GM12878 (cell line): Measurements from ENCODE around the gene CALY. TPM values are rescaled to one million over a fixed set of nuclear protein-coding genes. Genes with fewer than 3 reads are reported as not detected.

Experiments
- CBFB ChIP-seq: IDR thresholded peaks from 2 replicates; pipeline ENCODE4 v1.6.1; 2016; ENCODE audit warnings: antibody characterized with exemption, low read depth
- CHD2 ChIP-seq: IDR thresholded peaks from 2 replicates; pipeline ENCODE4 v1.6.1; 2011; ENCODE audit warnings: low read depth, low read length, improper control_type of control experiment, borderline replicate concordance
- EP300 ChIP-seq, 2 experiments: fragments of 150-350 bp in 1 of 2; IDR thresholded peaks; 2 replicates each; pipeline ENCODE4 v1.6.1; 2011 to 2012; ENCODE audit warnings: low read depth in 2 of 2, low read length in 2 of 2, borderline replicate concordance in 1 of 2, improper control_type of control experiment in 1 of 2, inconsistent platforms in 1 of 2; ENCODE audit not compliant: control insufficient read depth in 1 of 2
- FOS ChIP-seq: IDR thresholded peaks from 3 replicates; pipeline ENCODE4 v1.6.1; 2011; ENCODE audit warnings: borderline replicate concordance; ENCODE audit not compliant: insufficient read length; ENCODE audit errors: extremely low read depth
- IKZF1 ChIP-seq: fragments of 450-650 bp; conservative IDR thresholded peaks from 2 replicates; pipeline ENCODE4 v1.6.1; 2017; ENCODE audit warnings: antibody characterized with exemption, mild to moderate bottlenecking
- IKZF2 ChIP-seq, 2 experiments: fragments of 450-650 bp; IDR thresholded peaks; 2 replicates each; pipeline ENCODE4 v1.6.1; 2017; ENCODE audit warnings: mild to moderate bottlenecking in 2 of 2, moderate library complexity in 2 of 2
- JUNB ChIP-seq: IDR thresholded peaks from 2 replicates; pipeline ENCODE4 v1.6.1; 2016; ENCODE audit warnings: antibody characterized with exemption, mild to moderate bottlenecking
- PAX8 ChIP-seq: fragments of 450-650 bp; IDR thresholded peaks from 2 replicates; pipeline ENCODE4 v1.6.1; 2017; ENCODE audit warnings: mild to moderate bottlenecking, moderate library complexity
- RUNX3 ChIP-seq: IDR thresholded peaks from 2 replicates; pipeline ENCODE4 v1.6.1; 2012; ENCODE audit warnings: low read length, inconsistent platforms
- SMAD5 ChIP-seq: IDR thresholded peaks from 2 replicates; pipeline ENCODE4 v1.6.1; 2016; ENCODE audit warnings: antibody characterized with exemption, low read depth
- SMC3 ChIP-seq: IDR thresholded peaks from 2 replicates; pipeline ENCODE4 v1.6.1; 2011; ENCODE audit warnings: low read length, improper control_type of control experiment, borderline replicate concordance
- SPI1 ChIP-seq: IDR thresholded peaks from 2 replicates; pipeline ENCODE4 v1.6.1; 2011; ENCODE audit warnings: low read depth, mild to moderate bottlenecking, low read length, moderate library complexity, borderline replicate concordance; ENCODE audit not compliant: insufficient read depth
- SRF ChIP-seq, 2 experiments: IDR thresholded peaks; 2 replicates each; pipeline ENCODE4 v1.6.1; 2011; ENCODE audit warnings: low read depth in 2 of 2, low read length in 2 of 2, mild to moderate bottlenecking in 1 of 2, moderate library complexity in 1 of 2
- STAT1 ChIP-seq: fragments of 450-650 bp; conservative IDR thresholded peaks from 2 replicates; pipeline ENCODE4 v1.6.1; 2014; ENCODE audit warnings: antibody characterized with exemption, mild to moderate bottlenecking
- TAF1 ChIP-seq: IDR thresholded peaks from 2 replicates; pipeline ENCODE4 v1.6.1; 2011; ENCODE audit warnings: mild to moderate bottlenecking, low read depth, low read length, borderline replicate concordance
- TARDBP ChIP-seq: IDR thresholded peaks from 2 replicates; pipeline ENCODE4 v1.6.1; 2016; ENCODE audit warnings: borderline replicate concordance
- TBL1XR1 ChIP-seq: IDR thresholded peaks from 2 replicates; pipeline ENCODE4 v1.6.1; 2012; ENCODE audit warnings: low read depth, low read length, improper control_type of control experiment
- TCF12 ChIP-seq: IDR thresholded peaks from 2 replicates; pipeline ENCODE4 v1.6.1; 2011; ENCODE audit warnings: low read depth, mild to moderate bottlenecking, low read length
- ZNF24 ChIP-seq: fragments of 450-650 bp; IDR thresholded peaks from 2 replicates; pipeline ENCODE4 v1.6.1; 2017; ENCODE audit warnings: antibody characterized with exemption, mild to moderate bottlenecking
- ZNF622 ChIP-seq: fragments of 450-650 bp; IDR thresholded peaks from 2 replicates; pipeline ENCODE4 v1.6.1; 2017; ENCODE audit warnings: mild to moderate bottlenecking, inconsistent platforms
- polyA plus RNA-seq, 11 experiments: library from polyadenylated mRNA; depleted of rRNA in 4 of 11; unstranded in 6 of 11; stranded (reverse) in 5 of 11; fragments of >200 nt; fragmentation: Nextera tagmentation in 4 of 11; fragmentation: Illumina TruSeq in 1 of 11; extraction: Ambion mirVana in 4 of 11; extraction: Trizol in 1 of 11; gene quantifications; 1 replicate in 1 of 11; 2 replicates in 10 of 11; pipeline versions ENCODE4 v1.2.1 to v1.2.3, GENCODE V29; 2011 to 2016; ENCODE audit warnings: inconsistent platforms in 2 of 11, missing spikeins in 2 of 11, low read depth in 1 of 11
- total RNA-seq, 4 experiments: library from RNA; depleted of rRNA in 3 of 4; stranded (reverse); fragments of >200 nt in 3 of 4; fragmentation: Illumina TruSeq in 1 of 4; extraction: Trizol in 1 of 4; gene quantifications; 2 replicates each; pipeline versions ENCODE4 v1.2.1 to v1.2.3, GENCODE V29; 2013 to 2021
- TF ChIP-seq, protein P1 (sequence below): fragments of 450-650 bp; IDR thresholded peaks from 2 replicates; pipeline ENCODE4 v1.6.1; 2017; ENCODE audit warnings: mild to moderate bottlenecking, low read depth, inconsistent platforms; ENCODE audit not compliant: poor library complexity, severe bottlenecking
- TF ChIP-seq, protein P2 (sequence below): IDR thresholded peaks from 2 replicates; pipeline ENCODE4 v1.6.1; 2012; ENCODE audit warnings: low read length, inconsistent platforms

CALY gene
- total and polyA plus RNA-seq, 10 of the 15 experiments (the other 5 are each of a cell fraction or from before 2014, with no cell fraction given) = 0.07 TPM; not detected in 9

DNA sequence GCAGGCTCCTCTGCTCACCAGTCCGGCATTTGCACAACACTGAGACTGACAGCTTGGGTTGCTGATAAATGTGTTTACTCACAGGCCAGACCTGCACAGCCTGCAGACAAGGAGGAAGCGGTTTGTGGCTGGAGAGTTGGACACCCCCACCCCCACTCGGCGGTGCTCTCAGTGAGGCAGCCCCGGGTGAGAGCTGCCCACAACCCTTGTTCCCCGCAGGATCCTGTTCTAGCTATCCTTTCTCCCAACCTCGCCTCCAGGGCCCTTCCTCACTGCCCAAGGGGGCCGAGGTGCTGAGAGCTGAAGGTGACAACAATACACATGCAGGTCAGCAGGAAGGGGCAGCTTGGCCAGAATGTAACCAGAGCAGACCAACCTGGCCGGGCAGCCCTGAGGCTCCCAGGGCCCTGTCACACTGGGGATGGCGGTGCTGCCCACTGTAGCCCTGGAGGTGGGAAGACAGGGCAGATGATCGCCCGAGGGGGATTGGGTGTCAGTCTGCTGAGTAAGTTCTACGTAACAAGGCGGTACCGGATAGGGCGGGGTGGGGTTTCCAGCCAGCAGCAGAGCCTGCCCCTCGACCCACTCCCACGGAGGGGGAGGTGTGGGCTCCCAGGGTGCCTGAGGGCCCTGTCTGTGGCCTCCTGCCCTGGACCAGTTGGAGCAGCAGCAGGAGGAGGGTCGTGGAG is 58.0 kb downstream of the CALY start (continued):
- TF ChIP-seq, protein P1, sequence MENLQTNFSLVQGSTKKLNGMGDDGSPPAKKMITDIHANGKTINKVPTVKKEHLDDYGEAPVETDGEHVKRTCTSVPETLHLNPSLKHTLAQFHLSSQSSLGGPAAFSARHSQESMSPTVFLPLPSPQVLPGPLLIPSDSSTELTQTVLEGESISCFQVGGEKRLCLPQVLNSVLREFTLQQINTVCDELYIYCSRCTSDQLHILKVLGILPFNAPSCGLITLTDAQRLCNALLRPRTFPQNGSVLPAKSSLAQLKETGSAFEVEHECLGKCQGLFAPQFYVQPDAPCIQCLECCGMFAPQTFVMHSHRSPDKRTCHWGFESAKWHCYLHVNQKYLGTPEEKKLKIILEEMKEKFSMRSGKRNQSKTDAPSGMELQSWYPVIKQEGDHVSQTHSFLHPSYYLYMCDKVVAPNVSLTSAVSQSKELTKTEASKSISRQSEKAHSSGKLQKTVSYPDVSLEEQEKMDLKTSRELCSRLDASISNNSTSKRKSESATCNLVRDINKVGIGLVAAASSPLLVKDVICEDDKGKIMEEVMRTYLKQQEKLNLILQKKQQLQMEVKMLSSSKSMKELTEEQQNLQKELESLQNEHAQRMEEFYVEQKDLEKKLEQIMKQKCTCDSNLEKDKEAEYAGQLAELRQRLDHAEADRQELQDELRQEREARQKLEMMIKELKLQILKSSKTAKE = peak; percentile 44
- TF ChIP-seq ZNF24 = no peak
- TF ChIP-seq, protein P2, sequence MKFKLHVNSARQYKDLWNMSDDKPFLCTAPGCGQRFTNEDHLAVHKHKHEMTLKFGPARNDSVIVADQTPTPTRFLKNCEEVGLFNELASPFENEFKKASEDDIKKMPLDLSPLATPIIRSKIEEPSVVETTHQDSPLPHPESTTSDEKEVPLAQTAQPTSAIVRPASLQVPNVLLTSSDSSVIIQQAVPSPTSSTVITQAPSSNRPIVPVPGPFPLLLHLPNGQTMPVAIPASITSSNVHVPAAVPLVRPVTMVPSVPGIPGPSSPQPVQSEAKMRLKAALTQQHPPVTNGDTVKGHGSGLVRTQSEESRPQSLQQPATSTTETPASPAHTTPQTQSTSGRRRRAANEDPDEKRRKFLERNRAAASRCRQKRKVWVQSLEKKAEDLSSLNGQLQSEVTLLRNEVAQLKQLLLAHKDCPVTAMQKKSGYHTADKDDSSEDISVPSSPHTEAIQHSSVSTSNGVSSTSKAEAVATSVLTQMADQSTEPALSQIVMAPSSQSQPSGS = no peak
- peak; percentile 88 for TF ChIP-seq RUNX3
- no peak for TF ChIP-seq SMAD5
- 0 out of 2 replicates have a peak, but pooled peaks have one; percentile 7 for TF ChIP-seq TAF1
- peak; percentile 16; the same call in 1 of the 2 replicates for TF ChIP-seq SMC3
- TF ChIP-seq EP300 (IDR thresholded peaks at IDR 0.05; ENCODE audit: borderline replicate concordance in 1 of 2, control insufficient read depth in 1 of 2, low read depth in 2 of 2, low read length in 2 of 2) = peak in 1 of 2 experiments; percentile 44; a peak in 1 of 4 replicates
- peak; percentile 46; the same call in 1 of the 2 replicates for TF ChIP-seq TCF12
- TF ChIP-seq FOS = no peak
- peak; percentile 68; the same call in 1 of the 2 replicates for TF ChIP-seq CBFB
- TF ChIP-seq ZNF622 = no peak
- TF ChIP-seq IKZF1 = peak; percentile 43; the same call in 1 of the 2 replicates
- TF ChIP-seq PAX8 = no peak
- no peak for TF ChIP-seq STAT1
- TF ChIP-seq TBL1XR1 = peak; percentile 58; the same call in 1 of the 2 replicates
- TF ChIP-seq SRF (IDR thresholded peaks at IDR 0.05; ENCODE audit: low read depth in 2 of 2, low read length in 2 of 2) = no peak
- peak; percentile 51; the same call in 1 of the 2 replicates for TF ChIP-seq SPI1
- TF ChIP-seq JUNB = no peak
- peak in 1 of 2 experiments; percentile 22; a peak in 2 of 4 replicates for TF ChIP-seq IKZF2 (IDR thresholded peaks at IDR 0.05)
- TF ChIP-seq TARDBP = no peak
- TF ChIP-seq CHD2 = peak; percentile 71
